ENCODE data around the gene NKAIN2.

NKAIN2 gene

GRCh38 chr6:124535746-124536145 is 732.1 kb downstream of the NKAIN2 start:
- CTCF ChIA-PET: no interaction called here
- no peaks in the 10 kb centered on the region for H3K9me3 ChIP-seq (ENCODE audit: control insufficient read depth, insufficient read depth, low read depth, low read length)
- H3K36me3 ChIP-seq (ENCODE audit: control insufficient read depth in 2 of 2, insufficient read depth in 1 of 2, low read length in 2 of 2): no peaks in the 10 kb centered on the region
- H3K4me3 ChIP-seq (ENCODE audit: low read depth, low read length): no peak overlapping the region
- no peak for TF ChIP-seq ZNF692 (tag by site-specific recombination; IDR thresholded peaks at IDR 0.05)
- TF ChIP-seq PRDM1 (tag by site-specific recombination; IDR thresholded peaks at IDR 0.05): no peak
- TF ChIP-seq ZNF114 (tag by site-specific recombination; IDR thresholded peaks at IDR 0.05): no peak
- no peak for TF ChIP-seq KLF1 (tag by site-specific recombination; IDR thresholded peaks at IDR 0.05)
- TF ChIP-seq SCRT2 (tag by site-specific recombination; IDR thresholded peaks at IDR 0.05): peak; percentile 45
- TF ChIP-seq ZNF416 (tag by site-specific recombination; IDR thresholded peaks at IDR 0.05): no peak
- no peak for TF ChIP-seq GLIS2 (tag by site-specific recombination; IDR thresholded peaks at IDR 0.05)
- no peak for TF ChIP-seq AEBP2 (tag by site-specific recombination; IDR thresholded peaks at IDR 0.05; ENCODE audit: borderline replicate concordance)
- TF ChIP-seq ZNF169 (tag by site-specific recombination; IDR thresholded peaks at IDR 0.05): no peak
- TF ChIP-seq TRIM28 (IDR thresholded peaks at IDR 0.05; ENCODE audit: borderline replicate concordance, low read length): peak; percentile 59; the same call in 1 of the 2 replicates
- TF ChIP-seq, protein P1, sequence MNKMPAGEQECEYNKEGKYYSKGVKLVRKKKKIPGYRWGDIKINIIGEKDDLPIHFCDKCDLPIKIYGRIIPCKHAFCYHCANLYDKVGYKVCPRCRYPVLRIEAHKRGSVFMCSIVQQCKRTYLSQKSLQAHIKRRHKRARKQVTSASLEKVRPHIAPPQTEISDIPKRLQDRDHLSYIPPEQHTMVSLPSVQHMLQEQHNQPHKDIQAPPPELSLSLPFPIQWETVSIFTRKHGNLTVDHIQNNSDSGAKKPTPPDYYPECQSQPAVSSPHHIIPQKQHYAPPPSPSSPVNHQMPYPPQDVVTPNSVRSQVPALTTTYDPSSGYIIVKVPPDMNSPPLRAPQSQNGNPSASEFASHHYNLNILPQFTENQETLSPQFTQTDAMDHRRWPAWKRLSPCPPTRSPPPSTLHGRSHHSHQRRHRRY (tag by site-specific recombination; IDR thresholded peaks at IDR 0.05): no peak
- H3K4me1 ChIP-seq (ENCODE audit: control insufficient read depth, insufficient read depth, low read length): no peaks in the 10 kb centered on the region; the same call in 1 of the 2 replicates
- no peak overlapping the region for H3K27ac ChIP-seq (ENCODE audit: extremely low read depth, low read depth, low read length)
- POLR2A ChIA-PET: no interaction called here

DNA sequence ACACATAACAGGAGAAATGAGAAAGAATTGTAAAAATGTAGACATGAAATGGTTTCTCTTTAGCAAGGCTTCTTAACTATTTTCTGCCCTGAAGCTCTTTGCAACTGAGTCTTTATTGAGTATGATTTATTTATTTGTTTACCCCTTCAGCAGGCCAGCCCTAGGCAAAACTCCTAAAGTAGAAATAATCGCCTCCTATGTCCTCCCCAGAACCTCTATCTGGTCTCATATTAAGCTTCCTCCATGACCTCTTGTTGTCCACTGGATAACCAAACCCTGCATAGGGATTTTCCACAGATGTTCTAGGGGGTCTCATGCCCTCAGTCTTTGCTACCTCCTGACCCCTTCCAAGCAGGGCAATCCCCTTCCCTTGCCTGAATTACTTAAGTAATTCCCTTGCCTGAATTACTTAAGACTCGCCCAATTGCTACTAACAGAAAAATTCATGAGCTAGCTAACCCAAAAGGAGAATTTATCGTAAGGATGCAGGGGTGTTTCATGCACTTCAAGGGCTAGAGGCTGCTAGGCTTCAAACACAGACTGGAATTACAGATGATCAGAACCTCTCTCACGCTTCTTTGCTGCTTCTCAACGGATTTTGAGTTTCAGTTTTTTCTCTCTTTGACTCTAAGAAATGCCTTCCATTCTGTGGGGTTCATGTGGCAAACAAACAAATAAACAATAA is 732.6 kb downstream of the NKAIN2 start:
- H3K27ac ChIP-seq (ENCODE audit: extremely low read depth, low read depth, low read length): no peak overlapping the region
- ChIA-PET POLR2A (no interaction called here), CTCF (no interaction called here)
- TF ChIP-seq, protein P2, sequence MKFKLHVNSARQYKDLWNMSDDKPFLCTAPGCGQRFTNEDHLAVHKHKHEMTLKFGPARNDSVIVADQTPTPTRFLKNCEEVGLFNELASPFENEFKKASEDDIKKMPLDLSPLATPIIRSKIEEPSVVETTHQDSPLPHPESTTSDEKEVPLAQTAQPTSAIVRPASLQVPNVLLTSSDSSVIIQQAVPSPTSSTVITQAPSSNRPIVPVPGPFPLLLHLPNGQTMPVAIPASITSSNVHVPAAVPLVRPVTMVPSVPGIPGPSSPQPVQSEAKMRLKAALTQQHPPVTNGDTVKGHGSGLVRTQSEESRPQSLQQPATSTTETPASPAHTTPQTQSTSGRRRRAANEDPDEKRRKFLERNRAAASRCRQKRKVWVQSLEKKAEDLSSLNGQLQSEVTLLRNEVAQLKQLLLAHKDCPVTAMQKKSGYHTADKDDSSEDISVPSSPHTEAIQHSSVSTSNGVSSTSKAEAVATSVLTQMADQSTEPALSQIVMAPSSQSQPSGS (tag by site-specific recombination; IDR thresholded peaks at IDR 0.05; ENCODE audit: low read depth): no peak
- TF ChIP-seq ZSCAN18 (tag by site-specific recombination; IDR thresholded peaks at IDR 0.05) (no peak), ZNF580 (tag by site-specific recombination; IDR thresholded peaks at IDR 0.05) (no peak), WT1 (tag by site-specific recombination; IDR thresholded peaks at IDR 0.05) (no peak), ZNF341 (tag by site-specific recombination; IDR thresholded peaks at IDR 0.05; ENCODE audit: low read depth) (no peak)
- H3K9me3 ChIP-seq (ENCODE audit: control insufficient read depth, insufficient read depth, low read depth, low read length): no peaks in the 10 kb centered on the region
- no peaks in the 10 kb centered on the region for H3K36me3 ChIP-seq (ENCODE audit: control insufficient read depth in 2 of 2, insufficient read depth in 1 of 2, low read length in 2 of 2)
- H3K4me3 ChIP-seq (ENCODE audit: low read depth, low read length): no peak overlapping the region
- no peaks in the 10 kb centered on the region; the same call in 1 of the 2 replicates for H3K4me1 ChIP-seq (ENCODE audit: control insufficient read depth, insufficient read depth, low read length)
